Measurements from ENCODE around the gene PARP11.

- TF ChIP-seq CTCF (IDR thresholded peaks at IDR 0.05; ENCODE audit: low read depth, low read length, poor library complexity, severe bottlenecking) (no peak), EZH2phosphoT487 (IDR thresholded peaks at IDR 0.05; ENCODE audit: borderline replicate concordance, low read length) (no peak)
Observed at GRCh38 chr12:3821441-3821840, 51.8 kb downstream of the PARP11 start.
